Duodenal mucosa (tissue), 2 donors: Measurements from ENCODE around the gene PNPLA2.
A peak's percentile ranks its signal among the peaks of the same experiment; 100 is the strongest.

ENCODE experiments used
- H3K27ac ChIP-seq: one replicate; pipeline ENCODE4 v1.7.0; 2013; ENCODE audit warnings: low read depth, low read length
- H3K27me3 ChIP-seq, 2 donors: one replicate each; pipeline ENCODE4 v1.7.0; 2013; ENCODE audit warnings: low read length in 2 of 2, control low read depth in 1 of 2; ENCODE audit not compliant: insufficient read depth in 2 of 2, control insufficient read depth in 1 of 2
- H3K36me3 ChIP-seq, 2 donors: one replicate each; pipeline ENCODE4 v1.7.0; 2013; ENCODE audit warnings: low read length in 2 of 2, control low read depth in 1 of 2; ENCODE audit not compliant: insufficient read depth in 2 of 2, control insufficient read depth in 1 of 2
- H3K4me1 ChIP-seq, 2 donors: one replicate each; pipeline ENCODE4 v1.7.0; 2013; ENCODE audit warnings: low read length in 2 of 2, control low read depth in 1 of 2; ENCODE audit not compliant: insufficient read depth in 2 of 2, control insufficient read depth in 1 of 2
- H3K4me3 ChIP-seq, 2 donors: one replicate each; pipeline ENCODE4 v1.7.0; 2013; ENCODE audit warnings: low read length in 2 of 2, low read depth in 1 of 2
- H3K9ac ChIP-seq, 2 donors: one replicate each; pipeline ENCODE4 v1.7.0; 2013; ENCODE audit warnings: low read length in 2 of 2, low read depth in 1 of 2
- H3K9me3 ChIP-seq, 2 donors: one replicate each; pipeline ENCODE4 v1.7.0; 2013; ENCODE audit warnings: low read length in 2 of 2, control low read depth in 1 of 2; ENCODE audit not compliant: control insufficient read depth in 1 of 2

The PNPLA2 gene

DNA sequence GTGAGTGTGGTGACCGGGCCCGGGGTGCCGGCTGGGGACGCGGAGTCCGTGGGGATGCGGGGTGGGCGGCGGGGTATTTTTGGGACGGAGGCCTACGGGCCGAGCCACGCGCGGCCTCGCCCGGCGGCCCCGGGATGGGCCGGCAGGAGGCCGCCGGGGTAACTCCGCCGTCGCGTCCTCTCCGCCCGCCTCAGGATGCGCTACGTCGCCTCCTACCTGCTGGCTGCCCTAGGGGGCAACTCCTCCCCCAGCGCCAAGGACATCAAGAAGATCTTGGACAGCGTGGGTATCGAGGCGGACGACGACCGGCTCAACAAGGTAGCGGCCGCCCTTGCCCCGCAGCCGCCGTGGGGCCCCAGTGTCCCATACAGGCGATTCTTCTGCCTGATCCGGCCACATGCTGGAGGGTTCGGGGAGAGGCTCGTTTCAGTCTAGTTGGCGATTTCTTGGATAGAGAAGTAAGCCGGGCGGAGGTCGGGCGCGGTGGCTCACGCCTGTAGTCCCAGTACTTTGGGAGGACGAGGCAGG is 8.6 kb upstream of the PNPLA2 start:
- peaks cover 19 to 35% of the 10 kb centered on the region in 2 donors for H3K4me1 ChIP-seq
- H3K27ac ChIP-seq = peak overlapping the region; percentile 98

GRCh38 chr11:811446-812245 is 7.1 kb upstream of the PNPLA2 start:
- H3K9ac ChIP-seq = peak overlapping the region; percentile 85 to 100
- H3K36me3 ChIP-seq = peaks cover 22 to 31% of the 10 kb centered on the region in 2 donors
- no peaks in the 10 kb centered on the region for H3K9me3 ChIP-seq
- no peaks in the 10 kb centered on the region for H3K27me3 ChIP-seq
- peaks cover 19 to 32% of the 10 kb centered on the region in 2 donors for H3K4me1 ChIP-seq
- H3K4me3 ChIP-seq = peak overlapping the region; percentile 78 to 94
- H3K27ac ChIP-seq = no peak overlapping the region

More for the DNA sequence above, 8.6 kb upstream of the PNPLA2 start:
- H3K27me3 ChIP-seq = no peaks in the 10 kb centered on the region
- H3K36me3 ChIP-seq = peaks cover 22 to 31% of the 10 kb centered on the region in 2 donors
- peak overlapping the region; percentile 85 to 100 for H3K9ac ChIP-seq
- H3K4me3 ChIP-seq = peak overlapping the region; percentile 78 to 94
- H3K9me3 ChIP-seq = no peaks in the 10 kb centered on the region

DNA sequence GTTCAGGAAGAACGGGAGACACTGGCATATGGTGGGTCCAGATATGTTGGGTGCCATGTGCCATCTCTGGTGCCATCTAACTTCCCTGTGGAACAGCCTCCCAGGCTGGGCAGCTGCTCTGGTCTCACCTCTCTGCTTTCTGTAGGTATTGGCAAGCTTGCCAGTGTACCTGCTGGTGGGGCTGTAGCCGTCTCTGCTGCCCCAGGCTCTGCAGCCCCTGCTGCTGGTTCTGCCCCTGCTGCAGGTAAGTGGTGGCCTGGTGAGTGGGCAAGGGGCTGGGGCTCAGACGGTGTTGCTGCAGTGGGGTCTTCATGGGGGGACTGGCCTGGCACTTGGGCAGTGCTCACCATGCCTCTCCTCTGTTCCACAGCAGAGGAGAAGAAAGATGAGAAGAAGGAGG is 6.3 kb upstream of the PNPLA2 start:
- Histone ChIP-seq H3K4me1 (peaks cover 19 to 32% of the 10 kb centered on the region in 2 donors), H3K9ac (no peak overlapping the region), H3K36me3 (peaks cover 22 to 31% of the 10 kb centered on the region in 2 donors), H3K9me3 (no peaks in the 10 kb centered on the region), H3K27ac (no peak overlapping the region), H3K27me3 (no peaks in the 10 kb centered on the region), H3K4me3 (no peak overlapping the region)

DNA sequence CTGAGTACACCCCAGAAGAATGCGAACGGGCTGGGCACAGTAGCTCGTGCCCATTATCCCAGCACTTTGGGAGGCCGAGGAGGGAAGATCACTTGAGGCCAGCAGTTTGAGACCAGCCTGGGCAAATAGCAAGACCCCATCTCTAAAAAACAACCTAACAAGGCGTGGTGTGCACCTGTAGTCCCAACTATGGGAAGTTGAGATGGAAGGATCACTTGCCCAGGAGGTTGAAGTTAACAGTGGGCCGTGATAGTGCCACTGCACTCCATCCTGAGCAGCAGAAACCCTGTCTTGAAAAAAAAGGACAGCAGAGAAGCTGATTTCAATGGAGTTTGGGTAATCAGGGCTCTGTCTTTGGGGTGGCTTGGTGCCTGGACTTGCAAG is 5.7 kb upstream of the PNPLA2 start:
- Histone ChIP-seq H3K9ac (no peak overlapping the region), H3K4me1 (peaks cover 19 to 28% of the 10 kb centered on the region in 2 donors)

GRCh38 chr11:813456-814096 is 5.1 kb upstream of the PNPLA2 start:
- H3K9ac ChIP-seq = no peak overlapping the region
- H3K9me3 ChIP-seq = no peaks in the 10 kb centered on the region

More for the DNA sequence above, 5.7 kb upstream of the PNPLA2 start:
- Histone ChIP-seq H3K9me3 (no peaks in the 10 kb centered on the region), H3K27me3 (no peaks in the 10 kb centered on the region), H3K36me3 (peaks cover 22 to 31% of the 10 kb centered on the region in 2 donors), H3K27ac (no peak overlapping the region), H3K4me3 (no peak overlapping the region)

DNA sequence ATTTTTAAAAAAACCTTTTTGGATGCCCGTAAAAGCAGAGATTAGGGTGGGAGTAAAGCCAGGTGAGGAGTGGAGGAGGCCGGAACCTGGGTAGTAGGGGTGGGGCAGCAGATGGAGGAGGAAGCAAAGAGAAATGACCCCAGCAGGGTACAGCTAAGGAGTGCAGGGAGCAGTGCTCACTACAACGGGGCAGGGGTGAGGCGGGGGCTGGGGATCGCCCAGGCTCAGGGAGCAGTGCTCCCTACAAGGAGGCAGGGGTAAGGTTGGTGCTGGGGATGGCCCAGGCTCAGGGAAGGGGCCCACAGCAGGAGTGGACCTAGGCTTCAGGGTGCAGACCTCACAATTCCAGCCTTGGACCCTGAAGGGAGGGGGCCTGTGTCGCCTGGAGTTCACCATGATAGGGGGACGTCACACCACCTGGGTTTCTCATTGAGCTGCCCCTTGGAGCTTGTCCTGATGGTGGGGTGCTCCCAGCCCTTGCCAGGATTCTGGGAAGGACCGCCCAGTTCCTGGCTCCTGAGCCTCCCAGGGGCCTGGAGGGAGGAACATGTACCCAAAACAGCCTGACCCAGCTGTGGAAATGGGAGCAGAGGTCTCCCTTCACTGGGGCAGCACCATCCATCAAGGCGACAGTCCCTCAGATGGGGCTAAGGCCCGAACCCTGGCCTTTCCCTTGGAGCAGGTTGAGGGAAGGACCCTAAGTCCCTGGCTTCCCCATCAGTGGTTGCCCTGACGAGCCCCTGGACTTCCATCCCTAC is 2.9 kb upstream of the PNPLA2 start:
- H3K9me3 ChIP-seq = no peaks in the 10 kb centered on the region
- no peaks in the 10 kb centered on the region for H3K27me3 ChIP-seq
- H3K4me3 ChIP-seq = no peak overlapping the region
- peaks cover 23 to 25% of the 10 kb centered on the region in 2 donors for H3K4me1 ChIP-seq
- H3K36me3 ChIP-seq = peaks cover 22 to 31% of the 10 kb centered on the region in 2 donors
- no peak overlapping the region for H3K9ac ChIP-seq
- no peak overlapping the region for H3K27ac ChIP-seq

More at GRCh38 chr11:813456-814096, 5.1 kb upstream of the PNPLA2 start:
- H3K27me3 ChIP-seq = no peaks in the 10 kb centered on the region
- peaks cover 22 to 31% of the 10 kb centered on the region in 2 donors for H3K36me3 ChIP-seq
- H3K4me1 ChIP-seq = peaks cover 19 to 27% of the 10 kb centered on the region in 2 donors
- H3K4me3 ChIP-seq = no peak overlapping the region
- H3K27ac ChIP-seq = no peak overlapping the region

DNA sequence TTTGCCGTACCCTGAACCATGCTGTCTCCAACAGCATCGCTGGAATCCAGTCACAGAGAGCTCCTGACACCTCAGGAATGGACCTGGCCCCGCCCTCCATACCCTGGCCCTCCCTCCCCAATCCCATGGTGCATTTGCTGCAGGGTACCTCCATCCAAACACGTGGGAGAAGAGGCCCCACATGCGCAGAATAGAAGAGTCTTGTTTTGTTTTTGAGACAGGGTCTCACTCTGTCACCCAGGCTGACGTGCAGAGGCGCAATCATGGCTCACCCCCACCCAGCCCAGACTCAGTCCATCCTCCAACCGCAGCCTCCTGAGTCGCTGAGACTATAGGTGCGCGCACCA is 2.3 kb upstream of the PNPLA2 start:
- Histone ChIP-seq H3K9me3 (no peaks in the 10 kb centered on the region), H3K4me3 (no peak overlapping the region), H3K4me1 (peaks cover 23 to 25% of the 10 kb centered on the region in 2 donors), H3K9ac (no peak overlapping the region), H3K36me3 (peaks cover 20 to 26% of the 10 kb centered on the region in 2 donors), H3K27me3 (no peaks in the 10 kb centered on the region), H3K27ac (no peak overlapping the region)

- H3K27ac ChIP-seq = peak overlapping the region; percentile 96
- H3K36me3 ChIP-seq = peaks cover 0 to 8% of the 10 kb centered on the region in 2 donors
- peak overlapping the region; percentile 79 to 88 for H3K9ac ChIP-seq
- H3K9me3 ChIP-seq = no peaks in the 10 kb centered on the region
- H3K4me3 ChIP-seq = peak overlapping the region; percentile 75 to 87
- no peaks in the 10 kb centered on the region for H3K27me3 ChIP-seq
- peaks cover 28 to 29% of the 10 kb centered on the region in 2 donors for H3K4me1 ChIP-seq
Measured at GRCh38 chr11:819129-819931, 616 bp downstream of the PNPLA2 start.

- peak overlapping the region; percentile 96 for H3K27ac ChIP-seq
- H3K9me3 ChIP-seq = no peaks in the 10 kb centered on the region
- H3K36me3 ChIP-seq = peaks cover 0 to 5% of the 10 kb centered on the region in 2 donors
- H3K4me1 ChIP-seq = peaks cover 30% of the 10 kb centered on the region in 2 donors
- peak overlapping the region; percentile 64 to 87 for H3K4me3 ChIP-seq
- H3K27me3 ChIP-seq = no peaks in the 10 kb centered on the region
- peak overlapping the region; percentile 73 to 76 for H3K9ac ChIP-seq
Measured at GRCh38 chr11:819943-820649, 1.4 kb downstream of the PNPLA2 start.
